ENCODE data around the gene FTSJ1.

Gene FTSJ1

DNA sequence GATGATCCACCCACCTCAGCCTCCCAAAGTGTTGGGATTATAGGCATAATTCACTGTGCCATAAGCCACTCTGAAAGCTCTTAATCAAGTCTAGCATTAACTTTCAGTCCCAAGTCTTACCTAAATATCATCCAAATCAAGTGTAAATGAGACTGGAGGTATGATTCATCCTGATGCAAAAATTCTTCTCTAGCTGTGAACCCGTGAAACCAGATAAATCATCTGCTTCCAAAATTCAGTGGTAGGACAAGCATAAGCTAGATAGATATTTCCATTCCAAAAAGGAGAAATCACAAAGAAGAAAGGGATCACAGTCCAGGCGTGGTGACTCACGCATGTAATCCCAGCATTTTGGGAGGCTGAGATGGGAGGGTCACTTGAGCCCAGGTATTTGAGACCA, 54.7 kb downstream of the FTSJ1 start:
- DNase-seq: no peak

DNA sequence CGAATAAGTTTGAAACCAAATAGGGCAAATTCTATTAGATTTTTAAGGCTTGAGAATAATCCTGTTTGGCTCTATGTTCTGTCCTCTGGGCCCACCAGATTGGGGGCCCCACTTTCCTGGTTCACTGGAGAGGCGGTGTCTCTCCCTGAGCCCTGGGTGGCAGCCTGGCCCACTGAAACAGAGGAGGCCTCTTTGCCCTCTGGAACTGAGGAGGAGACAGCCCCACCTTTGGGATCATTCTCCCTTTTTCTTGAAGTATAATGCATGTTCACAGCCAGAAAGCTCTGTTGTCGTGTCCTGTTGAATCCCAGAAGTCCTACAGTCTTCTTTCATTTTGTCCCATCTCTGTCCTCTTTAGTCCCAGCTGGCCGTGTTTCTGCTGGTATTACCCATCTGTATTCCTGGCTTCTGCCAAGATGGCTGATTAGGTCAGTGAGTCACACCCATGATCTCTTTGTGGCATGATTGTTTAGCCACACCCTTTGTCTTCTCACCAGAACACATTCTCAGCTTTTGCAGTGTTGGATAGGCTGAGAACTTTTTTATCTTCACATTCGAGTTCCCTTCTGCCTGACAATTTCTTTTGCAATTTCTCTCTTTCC, 55.5 kb downstream of the FTSJ1 start:
- DNase-seq: no peak

DNA sequence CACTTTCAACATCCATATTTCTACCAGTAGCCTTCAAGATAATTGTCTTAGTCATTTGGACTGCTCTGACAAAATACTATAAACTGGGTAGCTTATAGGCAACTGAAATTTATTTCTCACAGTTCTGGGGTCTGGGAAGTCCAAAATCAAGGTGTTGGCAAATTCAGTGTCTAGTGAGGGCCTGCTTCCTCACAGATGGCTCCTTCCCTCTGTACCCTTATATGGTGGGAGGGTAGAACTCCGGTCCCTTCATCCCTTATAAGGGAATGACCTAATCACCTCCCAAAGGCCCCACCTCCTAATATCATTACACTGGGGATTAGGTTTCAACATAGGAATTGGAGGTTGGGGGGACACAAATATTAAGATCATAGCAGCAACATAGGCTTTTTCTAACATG, 56.2 kb downstream of the FTSJ1 start:
- DNase-seq: no peak

DNA sequence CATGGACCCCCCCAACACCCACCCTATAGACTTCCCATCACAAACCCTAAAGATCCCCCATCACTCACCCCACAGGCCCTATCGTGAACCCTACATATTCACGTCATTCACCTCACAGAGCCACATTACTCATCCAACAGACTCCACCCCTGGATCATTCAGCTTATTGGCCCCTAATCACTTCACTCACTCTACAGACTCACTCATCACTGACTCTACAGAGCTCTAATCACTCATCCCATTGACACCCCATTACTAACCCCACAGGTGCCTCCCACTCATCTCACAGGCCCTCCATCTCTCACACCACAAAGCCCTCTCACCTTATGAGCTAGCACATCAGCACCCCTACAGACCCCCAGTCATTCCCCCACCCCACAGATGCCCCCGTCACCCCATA, 57.2 kb downstream of the FTSJ1 start:
- DNase-seq: no peak

Measured in left hindlimb (tissue), 1 donor.